OCI-LY7 (cell line): ENCODE measurements around the gene FCER1G. TPM values are rescaled to one million over a fixed set of nuclear protein-coding genes. Genes with fewer than 3 reads are reported as not detected.

ENCODE experiments used
- BruUV-seq: library from RNA; stranded (reverse); fragments of 400-500 nt; replicated peaks from 2 replicates; lab custom pipeline; 2021; lab: Mats Ljungman, UMichigan
- CTCF ChIA-PET: fragments of 300-600 bp; sonication (Branson Sonifier 250); formaldehyde crosslinking; loops from one replicate; lab custom pipeline; 2022; ENCODE audit warnings: antibody characterized with exemption; ENCODE audit not compliant: unreplicated experiment; lab: Charles Lee
- POLR2A ChIA-PET: fragments of 300-600 bp; sonication (Branson Sonifier 250); formaldehyde crosslinking; loops from one replicate; lab custom pipeline; 2022; ENCODE audit warnings: antibody characterized with exemption; lab: Charles Lee
- DNase-seq: peaks from one replicate; pipeline ENCODE4 v3.0.0-alpha.2; 2015; ENCODE audit warnings: low spot score
- H2AFZ ChIP-seq: fragments of 200-600 bp; sonication (generic), shearing (Covaris generic); 2 replicates; pipeline ENCODE4 v1.6.1; 2014; ENCODE audit warnings: mild to moderate bottlenecking, antibody characterized with exemption, low read length, moderate library complexity
- H3K27ac ChIP-seq: fragments of 200-600 bp; sonication (generic); 2 replicates; pipeline ENCODE4 v1.5.1; 2014; ENCODE audit warnings: mixed run types, low read depth, mild to moderate bottlenecking, moderate library complexity, low read length, inconsistent platforms; ENCODE audit not compliant: poor library complexity, severe bottlenecking
- H3K36me3 ChIP-seq: fragments of 200-600 bp; sonication (generic); 2 replicates; pipeline ENCODE4 v1.6.1; 2014; ENCODE audit warnings: mild to moderate bottlenecking, antibody characterized with exemption, low read length, moderate library complexity, mixed read lengths; ENCODE audit not compliant: insufficient read depth
- H3K4me1 ChIP-seq: fragments of 200-600 bp; sonication (generic); 2 replicates; pipeline ENCODE4 v1.5.1; 2014; ENCODE audit warnings: mild to moderate bottlenecking, low read length; ENCODE audit not compliant: insufficient read depth, poor library complexity, severe bottlenecking
- H3K4me2 ChIP-seq: fragments of 200-600 bp; sonication (generic); 2 replicates; pipeline ENCODE4 v1.6.1; 2014; ENCODE audit warnings: mild to moderate bottlenecking, low read length
- H3K4me3 ChIP-seq: fragments of 200-600 bp; sonication (generic); 2 replicates; pipeline ENCODE4 v1.5.1; 2014; ENCODE audit warnings: mild to moderate bottlenecking, low read depth, low read length; ENCODE audit not compliant: poor library complexity, severe bottlenecking
- H3K79me2 ChIP-seq: fragments of 200-600 bp; sonication (generic); 2 replicates; pipeline ENCODE4 v1.6.1; 2016; ENCODE audit warnings: low read depth, mild to moderate bottlenecking, low read length, moderate library complexity, mixed read lengths; ENCODE audit not compliant: insufficient read depth
- H3K9me2 ChIP-seq: fragments of 200-600 bp; sonication (generic); 2 replicates; pipeline ENCODE4 v1.6.1; 2016; ENCODE audit warnings: mild to moderate bottlenecking, low read length, mixed read lengths; ENCODE audit not compliant: insufficient read depth
- H3K9me3 ChIP-seq: fragments of 200-600 bp; sonication (generic); 2 replicates; pipeline ENCODE4 v1.6.1; 2014; ENCODE audit warnings: mild to moderate bottlenecking, mixed run types, low read length, mixed read lengths
- H4K20me1 ChIP-seq: fragments of 200-600 bp; sonication (generic); 2 replicates; pipeline ENCODE4 v1.6.1; 2014; ENCODE audit warnings: mild to moderate bottlenecking, antibody characterized with exemption, low read length, moderate library complexity, mixed read lengths; ENCODE audit not compliant: insufficient read depth
- EZH2phosphoT487 ChIP-seq: fragments of 200-600 bp; sonication (generic); IDR thresholded peaks from 2 replicates; pipeline ENCODE4 v1.6.1; 2018; ENCODE audit warnings: low read depth, borderline replicate concordance, mild to moderate bottlenecking, mixed run types, antibody characterized with exemption, low read length, moderate library complexity, mixed read lengths
- intact Hi-C: fragments of 100-400 bp; cut with micrococcal nuclease; formaldehyde crosslinking; loops from one replicate; pipeline ENCODE4 v1.10.0; 2022; ENCODE audit not compliant: unreplicated experiment
- total RNA-seq, 2 experiments: library from RNA; depleted of rRNA in 1 of 2; stranded (reverse); fragments of >200 nt in 1 of 2; shearing (Covaris generic) in 1 of 2; gene quantifications; 2 replicates each; pipeline ENCODE4 v1.2.3, GENCODE V29; 2014 to 2022
- TF ChIP-seq, protein P1 (sequence below): fragments of 200-600 bp; sonication (generic); conservative IDR thresholded peaks from 2 replicates; pipeline ENCODE4 v1.5.1; 2014; ENCODE audit warnings: mild to moderate bottlenecking, antibody characterized with exemption, low read length, moderate library complexity, mixed read lengths

The FCER1G gene
- total RNA-seq, 2 experiments from 2014 or later = 0.88 to 3.2 TPM

- no TSS peak for BruUV-seq
- Histone ChIP-seq H3K36me3 (no peaks in the 10 kb centered on the region), H2AFZ (no peak overlapping the region), H3K9me3 (no peaks in the 10 kb centered on the region), H3K27ac (no peak overlapping the region), H3K4me1 (peaks cover 44% of the 10 kb centered on the region), H4K20me1 (no peaks in the 10 kb centered on the region), H3K9me2 (no peaks in the 10 kb centered on the region), H3K4me2 (no peak overlapping the region), H3K4me3 (no peak overlapping the region), H3K79me2 (peaks cover 2% of the 10 kb centered on the region; the same call in 1 of the 2 replicates)
- DNase-seq = no peak
- intact Hi-C loops = no loop called here
- ChIA-PET POLR2A (no interaction called here), CTCF (no interaction called here)
- TF ChIP-seq, protein P1, sequence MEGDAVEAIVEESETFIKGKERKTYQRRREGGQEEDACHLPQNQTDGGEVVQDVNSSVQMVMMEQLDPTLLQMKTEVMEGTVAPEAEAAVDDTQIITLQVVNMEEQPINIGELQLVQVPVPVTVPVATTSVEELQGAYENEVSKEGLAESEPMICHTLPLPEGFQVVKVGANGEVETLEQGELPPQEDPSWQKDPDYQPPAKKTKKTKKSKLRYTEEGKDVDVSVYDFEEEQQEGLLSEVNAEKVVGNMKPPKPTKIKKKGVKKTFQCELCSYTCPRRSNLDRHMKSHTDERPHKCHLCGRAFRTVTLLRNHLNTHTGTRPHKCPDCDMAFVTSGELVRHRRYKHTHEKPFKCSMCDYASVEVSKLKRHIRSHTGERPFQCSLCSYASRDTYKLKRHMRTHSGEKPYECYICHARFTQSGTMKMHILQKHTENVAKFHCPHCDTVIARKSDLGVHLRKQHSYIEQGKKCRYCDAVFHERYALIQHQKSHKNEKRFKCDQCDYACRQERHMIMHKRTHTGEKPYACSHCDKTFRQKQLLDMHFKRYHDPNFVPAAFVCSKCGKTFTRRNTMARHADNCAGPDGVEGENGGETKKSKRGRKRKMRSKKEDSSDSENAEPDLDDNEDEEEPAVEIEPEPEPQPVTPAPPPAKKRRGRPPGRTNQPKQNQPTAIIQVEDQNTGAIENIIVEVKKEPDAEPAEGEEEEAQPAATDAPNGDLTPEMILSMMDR = no peak
- TF ChIP-seq EZH2phosphoT487 = no peak
These were observed 17.4 kb upstream of the FCER1G start for GRCh38 chr1:161197560-161198193.

GRCh38 chr1:161198194-161198896 lies 16.8 kb upstream of the FCER1G start:
- peaks cover 46% of the 10 kb centered on the region for H3K4me1 ChIP-seq
- ChIA-PET CTCF (no interaction called here), POLR2A (interaction anchor here (0.6 kb wide), 1 partner anchor 44 kb away, joined by 3 read pairs; no protein-coding TSS in a partner anchor)
- H3K4me3 ChIP-seq = no peak overlapping the region
- TF ChIP-seq, protein P1 = no peak
- TF ChIP-seq EZH2phosphoT487 = no peak
- no peak overlapping the region for H3K4me2 ChIP-seq
- DNase-seq = no peak
- H3K9me2 ChIP-seq = no peaks in the 10 kb centered on the region
- no peak overlapping the region for H3K27ac ChIP-seq
- no peak overlapping the region for H2AFZ ChIP-seq
- H3K9me3 ChIP-seq = no peaks in the 10 kb centered on the region
- H3K36me3 ChIP-seq = no peaks in the 10 kb centered on the region
- peaks cover 4% of the 10 kb centered on the region; the same call in 1 of the 2 replicates for H3K79me2 ChIP-seq
- no peaks in the 10 kb centered on the region for H4K20me1 ChIP-seq
- intact Hi-C loops = no loop called here
- no TSS peak for BruUV-seq
